Measurements from ENCODE around the gene CARS1. TPM values are rescaled to one million over a fixed set of nuclear protein-coding genes. Genes with fewer than 3 reads are reported as not detected.
"Not testable (repeated sequence)": the region's sequence is repeated elsewhere in the genome, so short reads cannot be mapped to it uniquely, and the experiment has no call there.

The CARS1 gene
- total RNA-seq, 1 donor from 2014 or later, result 32.9 TPM

GRCh38 chr11:3090096-3090901 is 33.1 kb upstream of the CARS1 start:
- no peak for DNase-seq (ENCODE audit: low read depth in 2 of 2)

- no peak for DNase-seq (ENCODE audit: low read depth in 2 of 2)
Measured at GRCh38 chr11:3089236-3090061, 32.2 kb upstream of the CARS1 start.

- no peak for DNase-seq (ENCODE audit: low read depth in 2 of 2)
Measured at GRCh38 chr11:3088806-3089205, 31.6 kb upstream of the CARS1 start.

GRCh38 chr11:3087821-3088800 is 30.9 kb upstream of the CARS1 start:
- DNase-seq (ENCODE audit: low read depth in 2 of 2), result no peak

GRCh38 chr11:3087373-3087772 is 30.1 kb upstream of the CARS1 start:
- DNase-seq (ENCODE audit: low read depth in 2 of 2), result no peak

- DNase-seq (ENCODE audit: low read depth in 2 of 2), result no peak
Measured at GRCh38 chr11:3086671-3087150, 29.5 kb upstream of the CARS1 start.

GRCh38 chr11:3086114-3086513 is 28.9 kb upstream of the CARS1 start:
- no peak for DNase-seq (ENCODE audit: low read depth in 2 of 2)

- no peak for DNase-seq (ENCODE audit: low read depth in 2 of 2)
Measured at GRCh38 chr11:3085052-3085451, 27.8 kb upstream of the CARS1 start.

- DNase-seq (ENCODE audit: low read depth in 2 of 2), result no peak
Measured at GRCh38 chr11:3083321-3083720, 26.1 kb upstream of the CARS1 start.

GRCh38 chr11:3081386-3081751 is 24.1 kb upstream of the CARS1 start:
- no peak for DNase-seq (ENCODE audit: low read depth in 2 of 2)

GRCh38 chr11:3080733-3081385 is 23.6 kb upstream of the CARS1 start:
- no peak for DNase-seq (ENCODE audit: low read depth in 2 of 2)

- DNase-seq (ENCODE audit: low read depth in 2 of 2), result no peak
Measured at GRCh38 chr11:3080104-3080503, 22.9 kb upstream of the CARS1 start.

GRCh38 chr11:3077846-3078440 is 20.7 kb upstream of the CARS1 start:
- no peak for DNase-seq (ENCODE audit: low read depth in 2 of 2)

- DNase-seq (ENCODE audit: low read depth in 2 of 2), result no peak
Measured at GRCh38 chr11:3077189-3077836, 20.1 kb upstream of the CARS1 start.

GRCh38 chr11:3074912-3075589 is 17.8 kb upstream of the CARS1 start:
- peak in 1 of 2 donors; percentile 67 for DNase-seq (ENCODE audit: low read depth in 2 of 2)

- peak; percentile 92 to 96 for DNase-seq (ENCODE audit: low read depth in 2 of 2)
Measured at GRCh38 chr11:3073029-3073435, 15.8 kb upstream of the CARS1 start.

- no peak for DNase-seq (ENCODE audit: low read depth in 2 of 2)
Measured at GRCh38 chr11:3069425-3069824, 12.2 kb upstream of the CARS1 start.

GRCh38 chr11:3066308-3066707 is 9.1 kb upstream of the CARS1 start:
- not testable (repeated sequence) for DNase-seq (ENCODE audit: low read depth in 2 of 2)

GRCh38 chr11:3064709-3065108 is 7.5 kb upstream of the CARS1 start:
- DNase-seq (ENCODE audit: low read depth in 2 of 2), result not testable (repeated sequence)
